Measurements from ENCODE around the gene CD101. TPM values are rescaled to one million over a fixed set of nuclear protein-coding genes. Genes with fewer than 3 reads are reported as not detected.

CD101 gene, protein sequence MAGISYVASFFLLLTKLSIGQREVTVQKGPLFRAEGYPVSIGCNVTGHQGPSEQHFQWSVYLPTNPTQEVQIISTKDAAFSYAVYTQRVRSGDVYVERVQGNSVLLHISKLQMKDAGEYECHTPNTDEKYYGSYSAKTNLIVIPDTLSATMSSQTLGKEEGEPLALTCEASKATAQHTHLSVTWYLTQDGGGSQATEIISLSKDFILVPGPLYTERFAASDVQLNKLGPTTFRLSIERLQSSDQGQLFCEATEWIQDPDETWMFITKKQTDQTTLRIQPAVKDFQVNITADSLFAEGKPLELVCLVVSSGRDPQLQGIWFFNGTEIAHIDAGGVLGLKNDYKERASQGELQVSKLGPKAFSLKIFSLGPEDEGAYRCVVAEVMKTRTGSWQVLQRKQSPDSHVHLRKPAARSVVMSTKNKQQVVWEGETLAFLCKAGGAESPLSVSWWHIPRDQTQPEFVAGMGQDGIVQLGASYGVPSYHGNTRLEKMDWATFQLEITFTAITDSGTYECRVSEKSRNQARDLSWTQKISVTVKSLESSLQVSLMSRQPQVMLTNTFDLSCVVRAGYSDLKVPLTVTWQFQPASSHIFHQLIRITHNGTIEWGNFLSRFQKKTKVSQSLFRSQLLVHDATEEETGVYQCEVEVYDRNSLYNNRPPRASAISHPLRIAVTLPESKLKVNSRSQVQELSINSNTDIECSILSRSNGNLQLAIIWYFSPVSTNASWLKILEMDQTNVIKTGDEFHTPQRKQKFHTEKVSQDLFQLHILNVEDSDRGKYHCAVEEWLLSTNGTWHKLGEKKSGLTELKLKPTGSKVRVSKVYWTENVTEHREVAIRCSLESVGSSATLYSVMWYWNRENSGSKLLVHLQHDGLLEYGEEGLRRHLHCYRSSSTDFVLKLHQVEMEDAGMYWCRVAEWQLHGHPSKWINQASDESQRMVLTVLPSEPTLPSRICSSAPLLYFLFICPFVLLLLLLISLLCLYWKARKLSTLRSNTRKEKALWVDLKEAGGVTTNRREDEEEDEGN
- 1 to 10 TPM in 2 of 3 donors, under 1 TPM in 1; 0.65 to 1.2 (median 1.2) TPM for total RNA-seq

- H3K36me3 Mint-ChIP-seq (ENCODE audit: insufficient read depth) = no peaks in the 10 kb centered on the region
- peaks cover 4% of the 10 kb centered on the region for H3K9me3 Mint-ChIP-seq
- H3K4me3 Mint-ChIP-seq = peak within 1 kb of the TSS; percentile 19
- DNase-seq = no peak
- ATAC-seq = peak; percentile 96 to 98
- no peaks in the 10 kb centered on the region for H3K27me3 Mint-ChIP-seq (ENCODE audit: low read depth)
- peaks cover 53% of the 10 kb centered on the region for H3K4me1 Mint-ChIP-seq (ENCODE audit: low read depth)
Observed at GRCh38 chr1:117001254-117001927, at the start of gene CD101. Gene CD101 (plus strand): TSS chr1:117001760. CDS start chr1:117001818, 58 bp downstream.

DNA sequence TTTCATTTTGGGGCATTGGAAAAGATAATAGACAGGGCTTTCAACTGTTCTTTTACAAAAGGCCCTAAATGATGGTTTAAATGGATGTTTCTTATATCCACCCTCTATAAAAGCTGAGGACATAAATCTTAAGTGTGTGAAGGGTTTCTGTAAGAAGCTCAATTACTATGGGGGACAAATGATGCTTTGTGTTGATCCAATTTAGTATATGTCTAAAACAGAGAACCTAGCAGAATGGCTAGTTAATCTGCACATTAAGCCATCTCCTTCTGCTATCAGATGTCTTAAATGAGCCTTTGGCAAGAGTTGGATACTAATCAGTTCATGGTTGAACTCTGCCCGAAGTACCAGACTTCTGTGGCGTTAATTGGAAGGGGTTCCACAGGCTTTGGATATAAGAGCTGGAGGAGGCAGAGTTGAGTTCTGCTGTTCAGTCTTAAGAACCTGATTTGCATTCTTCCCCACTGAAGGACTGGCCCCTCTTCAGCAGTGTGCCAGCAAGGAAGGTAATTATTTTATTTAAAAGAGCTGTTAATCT lies 48.8 kb upstream of the CD101 start:
- ATAC-seq = no peak
- Mint-ChIP-seq H3K36me3 (ENCODE audit: insufficient read depth) (no peaks in the 10 kb centered on the region), H3K4me1 (ENCODE audit: low read depth) (no peaks in the 10 kb centered on the region), H3K9me3 (no peaks in the 10 kb centered on the region), H3K4me3 (no peak overlapping the region), H3K27me3 (ENCODE audit: low read depth) (no peaks in the 10 kb centered on the region)
- no peak for DNase-seq

GRCh38 chr1:116954440-116954839 lies 47.1 kb upstream of the CD101 start:
- no peak for ATAC-seq
- Mint-ChIP-seq H3K36me3 (ENCODE audit: insufficient read depth) (no peaks in the 10 kb centered on the region), H3K27me3 (ENCODE audit: low read depth) (no peaks in the 10 kb centered on the region), H3K4me3 (no peak overlapping the region), H3K4me1 (ENCODE audit: low read depth) (no peaks in the 10 kb centered on the region), H3K9me3 (no peaks in the 10 kb centered on the region)
- DNase-seq = no peak

- H3K4me3 Mint-ChIP-seq = no peak overlapping the region
- H3K4me1 Mint-ChIP-seq (ENCODE audit: low read depth) = no peaks in the 10 kb centered on the region
- ATAC-seq (no peak), DNase-seq (no peak)
- no peaks in the 10 kb centered on the region for H3K36me3 Mint-ChIP-seq (ENCODE audit: insufficient read depth)
- H3K27me3 Mint-ChIP-seq (ENCODE audit: low read depth) = no peaks in the 10 kb centered on the region
- no peaks in the 10 kb centered on the region for H3K9me3 Mint-ChIP-seq
Observed at GRCh38 chr1:116956378-116956777, 45.2 kb upstream of the CD101 start.

DNA sequence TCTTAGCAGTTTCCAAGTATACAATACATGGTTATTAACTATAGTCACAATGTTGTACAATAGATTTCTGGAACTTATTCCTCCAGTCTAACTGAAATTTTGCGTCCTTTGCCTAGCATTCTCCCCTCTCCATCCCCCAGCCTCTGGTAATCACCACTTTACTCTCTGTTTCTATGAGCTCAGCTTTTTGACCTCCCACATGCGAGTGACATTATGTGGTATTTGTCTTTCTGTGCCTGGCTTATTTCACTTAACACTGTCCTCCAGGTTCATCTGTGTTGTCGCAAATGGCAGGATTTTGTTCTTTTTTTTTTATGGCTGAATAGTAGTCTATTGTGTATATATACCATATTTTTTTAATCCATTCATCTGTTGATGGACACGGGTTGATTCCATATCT lies 43.9 kb upstream of the CD101 start:
- H3K4me3 Mint-ChIP-seq = no peak overlapping the region
- DNase-seq = no peak
- H3K9me3 Mint-ChIP-seq = no peaks in the 10 kb centered on the region
- no peak for ATAC-seq
- no peaks in the 10 kb centered on the region for H3K4me1 Mint-ChIP-seq (ENCODE audit: low read depth)
- H3K36me3 Mint-ChIP-seq (ENCODE audit: insufficient read depth) = no peaks in the 10 kb centered on the region
- no peaks in the 10 kb centered on the region for H3K27me3 Mint-ChIP-seq (ENCODE audit: low read depth)

DNA sequence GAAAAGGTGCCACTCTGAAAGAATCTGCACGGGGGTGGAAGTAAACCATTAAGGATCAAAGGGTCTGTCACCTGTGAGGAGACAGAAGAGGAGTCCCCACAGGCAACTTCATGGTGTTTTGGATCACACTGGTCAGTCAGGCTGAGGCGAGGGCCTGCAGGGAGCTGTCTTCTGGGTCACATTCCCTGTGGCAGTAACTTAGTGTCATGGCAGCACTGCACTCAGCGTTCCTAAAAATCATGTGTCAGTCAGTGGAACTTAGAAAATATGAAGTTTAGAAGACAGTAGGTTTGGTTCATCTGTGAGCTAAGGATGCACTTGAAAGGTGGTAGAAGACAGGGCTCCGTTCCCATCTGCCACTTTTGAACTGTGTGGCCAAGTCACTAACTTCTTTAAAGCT lies 43.5 kb upstream of the CD101 start:
- DNase-seq = no peak
- H3K27me3 Mint-ChIP-seq (ENCODE audit: low read depth) = no peaks in the 10 kb centered on the region
- no peak for ATAC-seq
- H3K4me3 Mint-ChIP-seq = no peak overlapping the region
- no peaks in the 10 kb centered on the region for H3K9me3 Mint-ChIP-seq
- no peaks in the 10 kb centered on the region for H3K36me3 Mint-ChIP-seq (ENCODE audit: insufficient read depth)
- H3K4me1 Mint-ChIP-seq (ENCODE audit: low read depth) = no peaks in the 10 kb centered on the region

DNA sequence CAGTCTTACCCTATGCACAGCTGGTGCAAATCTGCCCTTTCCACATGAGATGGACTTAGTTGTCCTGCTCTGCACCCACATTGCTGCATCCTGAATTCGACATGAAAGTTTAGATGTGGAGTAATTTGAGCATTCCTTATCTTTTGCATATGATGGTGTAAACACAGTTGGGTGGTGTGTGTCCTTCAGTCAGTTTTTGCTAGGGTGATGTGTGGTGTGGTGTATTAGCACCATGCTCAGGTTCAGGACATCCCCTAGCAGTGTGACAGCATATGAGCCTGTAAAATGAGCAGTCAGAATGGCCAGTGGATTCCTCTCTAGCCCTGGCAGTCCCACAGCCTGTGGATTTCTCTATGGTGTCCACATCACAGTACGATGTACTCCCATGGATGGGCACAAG lies 42.6 kb upstream of the CD101 start:
- no peaks in the 10 kb centered on the region for H3K27me3 Mint-ChIP-seq (ENCODE audit: low read depth)
- no peaks in the 10 kb centered on the region for H3K4me1 Mint-ChIP-seq (ENCODE audit: low read depth)
- H3K4me3 Mint-ChIP-seq = no peak overlapping the region
- no peak for DNase-seq
- H3K36me3 Mint-ChIP-seq (ENCODE audit: insufficient read depth) = no peaks in the 10 kb centered on the region
- no peak for ATAC-seq
- no peaks in the 10 kb centered on the region for H3K9me3 Mint-ChIP-seq

DNA sequence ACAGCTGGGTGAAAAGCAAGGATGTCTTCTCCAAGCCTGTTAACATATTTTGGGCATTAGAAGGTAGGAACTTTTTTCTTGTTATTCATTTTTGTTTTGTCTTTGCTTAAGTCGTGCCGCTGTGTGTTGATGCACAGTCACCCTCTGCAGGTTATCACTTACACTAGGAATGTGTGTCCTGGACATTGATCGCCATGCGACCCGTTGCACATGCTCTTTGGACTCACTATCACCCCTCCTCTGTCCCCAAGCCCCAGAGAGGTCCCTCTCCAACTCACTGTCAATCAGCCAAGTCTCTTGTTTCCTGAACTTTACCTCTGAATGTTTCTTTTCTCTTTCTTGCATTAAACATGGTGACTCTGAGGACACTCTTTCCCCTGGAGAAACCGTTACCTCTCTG lies 40.0 kb upstream of the CD101 start:
- H3K9me3 Mint-ChIP-seq = no peaks in the 10 kb centered on the region
- H3K4me1 Mint-ChIP-seq (ENCODE audit: low read depth) = no peaks in the 10 kb centered on the region
- ATAC-seq (no peak), DNase-seq (no peak)
- H3K4me3 Mint-ChIP-seq = no peak overlapping the region
- H3K36me3 Mint-ChIP-seq (ENCODE audit: insufficient read depth) = no peaks in the 10 kb centered on the region
- no peaks in the 10 kb centered on the region for H3K27me3 Mint-ChIP-seq (ENCODE audit: low read depth)

DNA sequence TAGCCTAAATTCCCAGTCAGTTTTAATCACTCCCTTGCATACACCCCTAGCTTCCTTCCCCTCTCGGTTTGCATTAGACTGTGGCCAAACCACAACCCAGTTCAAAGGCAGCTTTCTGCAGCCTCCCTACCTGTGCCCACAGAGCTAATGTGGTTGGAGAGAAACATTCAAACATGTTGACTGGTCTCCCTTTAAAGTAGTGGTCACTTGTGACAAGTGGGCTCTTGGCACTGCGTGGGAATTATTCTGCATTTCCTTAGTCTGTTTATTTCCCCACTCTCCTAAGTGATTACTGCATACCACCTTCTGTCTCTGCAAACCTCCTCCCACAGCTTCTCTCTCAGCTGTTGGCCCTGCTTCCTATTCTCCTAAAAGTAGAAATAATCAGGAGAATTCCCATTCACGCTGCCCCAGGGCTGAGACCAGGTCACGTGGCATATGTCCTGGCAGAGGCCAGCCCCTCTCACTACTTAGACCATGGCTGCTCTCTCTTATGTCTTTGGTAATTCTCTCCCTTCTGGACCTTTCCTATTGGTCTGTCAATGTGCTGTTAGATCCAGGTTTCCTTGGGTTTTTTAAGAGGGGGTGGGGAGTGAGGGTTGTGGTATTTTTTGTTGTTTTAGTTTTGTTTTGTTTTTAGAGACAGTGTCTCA lies 38.4 kb upstream of the CD101 start:
- no peak overlapping the region for H3K4me3 Mint-ChIP-seq
- H3K4me1 Mint-ChIP-seq (ENCODE audit: low read depth) = no peaks in the 10 kb centered on the region
- DNase-seq (no peak), ATAC-seq (peak in 1 of 2 donors; percentile 54)
- H3K27me3 Mint-ChIP-seq (ENCODE audit: low read depth) = no peaks in the 10 kb centered on the region
- H3K9me3 Mint-ChIP-seq = no peaks in the 10 kb centered on the region
- H3K36me3 Mint-ChIP-seq (ENCODE audit: insufficient read depth) = no peaks in the 10 kb centered on the region

- Mint-ChIP-seq H3K9me3 (peaks cover 7% of the 10 kb centered on the region), H3K27me3 (ENCODE audit: low read depth) (no peaks in the 10 kb centered on the region), H3K4me1 (ENCODE audit: low read depth) (no peaks in the 10 kb centered on the region), H3K4me3 (no peak overlapping the region), H3K36me3 (ENCODE audit: insufficient read depth) (peaks cover 2% of the 10 kb centered on the region)
- ATAC-seq = no peak
- DNase-seq = no peak
Observed at GRCh38 chr1:116966791-116967190, 34.8 kb upstream of the CD101 start.

GRCh38 chr1:116968724-116969123 lies 32.8 kb upstream of the CD101 start:
- Mint-ChIP-seq H3K9me3 (peaks cover 7% of the 10 kb centered on the region), H3K4me3 (no peak overlapping the region), H3K4me1 (ENCODE audit: low read depth) (no peaks in the 10 kb centered on the region), H3K36me3 (ENCODE audit: insufficient read depth) (peaks cover 2% of the 10 kb centered on the region), H3K27me3 (ENCODE audit: low read depth) (no peaks in the 10 kb centered on the region)
- no peak for DNase-seq
- ATAC-seq = no peak

DNA sequence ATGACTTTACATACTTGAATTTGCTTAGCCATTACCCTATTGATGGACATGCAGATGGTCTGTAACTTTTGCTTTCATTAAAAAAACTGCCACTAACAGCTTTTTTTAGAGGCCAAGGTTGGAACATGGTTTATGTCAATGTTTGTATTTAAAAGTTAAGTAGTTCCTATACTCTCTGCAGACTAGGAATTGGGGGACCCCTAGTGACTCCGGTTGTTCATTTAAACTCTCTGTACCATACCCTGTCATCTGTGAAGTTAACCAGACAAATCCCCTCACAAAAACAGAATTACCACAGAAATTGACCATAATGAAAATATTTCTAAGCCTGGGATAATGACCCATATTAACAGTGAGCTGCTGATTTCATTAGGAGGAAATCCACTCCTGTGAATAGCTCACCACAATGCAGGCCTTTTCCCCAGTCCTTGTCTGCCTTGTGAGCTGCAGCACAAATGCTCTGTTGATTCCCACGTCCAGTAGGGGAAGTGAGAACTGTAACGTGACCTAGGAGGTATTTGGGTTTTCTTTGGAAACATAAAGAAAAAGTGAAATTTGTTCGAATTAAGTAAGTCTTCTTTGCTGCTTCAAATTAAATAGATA lies 30.2 kb upstream of the CD101 start:
- DNase-seq = no peak
- peaks cover 9% of the 10 kb centered on the region for H3K36me3 Mint-ChIP-seq (ENCODE audit: insufficient read depth)
- peaks cover 7% of the 10 kb centered on the region for H3K9me3 Mint-ChIP-seq
- H3K27me3 Mint-ChIP-seq (ENCODE audit: low read depth) = no peaks in the 10 kb centered on the region
- no peak overlapping the region for H3K4me3 Mint-ChIP-seq
- H3K4me1 Mint-ChIP-seq (ENCODE audit: low read depth) = no peaks in the 10 kb centered on the region
- no peak for ATAC-seq

GRCh38 chr1:116971965-116972673 lies 29.4 kb upstream of the CD101 start:
- Mint-ChIP-seq H3K4me1 (ENCODE audit: low read depth) (no peaks in the 10 kb centered on the region), H3K27me3 (ENCODE audit: low read depth) (no peaks in the 10 kb centered on the region), H3K9me3 (peaks cover 7% of the 10 kb centered on the region), H3K36me3 (ENCODE audit: insufficient read depth) (peaks cover 9% of the 10 kb centered on the region), H3K4me3 (no peak overlapping the region)
- DNase-seq (no peak), ATAC-seq (no peak)
